OCI-LY7 (cell line): Measurements from ENCODE around the gene ADH6. TPM values are rescaled to one million over a fixed set of nuclear protein-coding genes. Genes with fewer than 3 reads are reported as not detected.
"Not testable (repeated sequence)": the region's sequence is repeated elsewhere in the genome, so short reads cannot be mapped to it uniquely, and the experiment has no call there.

Experiments used
- BruUV-seq: library from RNA; stranded (reverse); fragments of 400-500 nt; replicated peaks from 2 replicates; lab custom pipeline; 2021; lab: Mats Ljungman, UMichigan
- CTCF ChIA-PET: fragments of 300-600 bp; sonication (Branson Sonifier 250); formaldehyde crosslinking; loops from one replicate; lab custom pipeline; 2022; ENCODE audit warnings: antibody characterized with exemption; ENCODE audit not compliant: unreplicated experiment; lab: Charles Lee
- POLR2A ChIA-PET: fragments of 300-600 bp; sonication (Branson Sonifier 250); formaldehyde crosslinking; loops from one replicate; lab custom pipeline; 2022; ENCODE audit warnings: antibody characterized with exemption; lab: Charles Lee
- DNase-seq: peaks from one replicate; pipeline ENCODE4 v3.0.0-alpha.2; 2015; ENCODE audit warnings: low spot score
- H2AFZ ChIP-seq: fragments of 200-600 bp; sonication (generic), shearing (Covaris generic); 2 replicates; pipeline ENCODE4 v1.6.1; 2014; ENCODE audit warnings: mild to moderate bottlenecking, antibody characterized with exemption, low read length, moderate library complexity
- H3K27ac ChIP-seq: fragments of 200-600 bp; sonication (generic); 2 replicates; pipeline ENCODE4 v1.5.1; 2014; ENCODE audit warnings: mixed run types, low read depth, mild to moderate bottlenecking, moderate library complexity, low read length, inconsistent platforms; ENCODE audit not compliant: poor library complexity, severe bottlenecking
- H3K36me3 ChIP-seq: fragments of 200-600 bp; sonication (generic); 2 replicates; pipeline ENCODE4 v1.6.1; 2014; ENCODE audit warnings: mild to moderate bottlenecking, antibody characterized with exemption, low read length, moderate library complexity, mixed read lengths; ENCODE audit not compliant: insufficient read depth
- H3K4me1 ChIP-seq: fragments of 200-600 bp; sonication (generic); 2 replicates; pipeline ENCODE4 v1.5.1; 2014; ENCODE audit warnings: mild to moderate bottlenecking, low read length; ENCODE audit not compliant: insufficient read depth, poor library complexity, severe bottlenecking
- H3K4me2 ChIP-seq: fragments of 200-600 bp; sonication (generic); 2 replicates; pipeline ENCODE4 v1.6.1; 2014; ENCODE audit warnings: mild to moderate bottlenecking, low read length
- H3K4me3 ChIP-seq: fragments of 200-600 bp; sonication (generic); 2 replicates; pipeline ENCODE4 v1.5.1; 2014; ENCODE audit warnings: mild to moderate bottlenecking, low read depth, low read length; ENCODE audit not compliant: poor library complexity, severe bottlenecking
- H3K79me2 ChIP-seq: fragments of 200-600 bp; sonication (generic); 2 replicates; pipeline ENCODE4 v1.6.1; 2016; ENCODE audit warnings: low read depth, mild to moderate bottlenecking, low read length, moderate library complexity, mixed read lengths; ENCODE audit not compliant: insufficient read depth
- H3K9me2 ChIP-seq: fragments of 200-600 bp; sonication (generic); 2 replicates; pipeline ENCODE4 v1.6.1; 2016; ENCODE audit warnings: mild to moderate bottlenecking, low read length, mixed read lengths; ENCODE audit not compliant: insufficient read depth
- H3K9me3 ChIP-seq: fragments of 200-600 bp; sonication (generic); 2 replicates; pipeline ENCODE4 v1.6.1; 2014; ENCODE audit warnings: mild to moderate bottlenecking, mixed run types, low read length, mixed read lengths
- H4K20me1 ChIP-seq: fragments of 200-600 bp; sonication (generic); 2 replicates; pipeline ENCODE4 v1.6.1; 2014; ENCODE audit warnings: mild to moderate bottlenecking, antibody characterized with exemption, low read length, moderate library complexity, mixed read lengths; ENCODE audit not compliant: insufficient read depth
- CTCF ChIP-seq: fragments of 200-600 bp; sonication (generic); conservative IDR thresholded peaks from 2 replicates; pipeline ENCODE4 v1.5.1; 2014; ENCODE audit warnings: mild to moderate bottlenecking, antibody characterized with exemption, low read length, moderate library complexity, mixed read lengths
- EZH2phosphoT487 ChIP-seq: fragments of 200-600 bp; sonication (generic); IDR thresholded peaks from 2 replicates; pipeline ENCODE4 v1.6.1; 2018; ENCODE audit warnings: low read depth, borderline replicate concordance, mild to moderate bottlenecking, mixed run types, antibody characterized with exemption, low read length, moderate library complexity, mixed read lengths
- intact Hi-C: fragments of 100-400 bp; cut with micrococcal nuclease; formaldehyde crosslinking; loops from one replicate; pipeline ENCODE4 v1.10.0; 2022; ENCODE audit not compliant: unreplicated experiment
- total RNA-seq, 2 experiments: library from RNA; depleted of rRNA in 1 of 2; stranded (reverse); fragments of >200 nt in 1 of 2; shearing (Covaris generic) in 1 of 2; gene quantifications; 2 replicates each; pipeline ENCODE4 v1.2.3, GENCODE V29; 2014 to 2022

ADH6 gene
- total RNA-seq, 2 experiments from 2014 or later = not detected

- Histone ChIP-seq H3K4me3 (no peak overlapping the region), H3K9me3 (no peaks in the 10 kb centered on the region), H3K4me2 (no peak overlapping the region), H3K27ac (no peak overlapping the region), H2AFZ (no peak overlapping the region), H4K20me1 (no peaks in the 10 kb centered on the region), H3K4me1 (no peaks in the 10 kb centered on the region), H3K9me2 (no peaks in the 10 kb centered on the region), H3K36me3 (no peaks in the 10 kb centered on the region), H3K79me2 (no peaks in the 10 kb centered on the region)
- intact Hi-C loops = no loop called here
- CTCF ChIA-PET = no interaction called here
- no peak for DNase-seq
- no TSS peak for BruUV-seq
- POLR2A ChIA-PET = no interaction called here
- no peak for TF ChIP-seq EZH2phosphoT487
- no peak for TF ChIP-seq CTCF
These were observed 29.7 kb upstream of the ADH6 start for GRCh38 chr4:99248714-99249113.

GRCh38 chr4:99235955-99236354 lies 16.9 kb upstream of the ADH6 start:
- no peak for TF ChIP-seq CTCF
- TF ChIP-seq EZH2phosphoT487 = no peak
- H2AFZ ChIP-seq = no peak overlapping the region
- no peaks in the 10 kb centered on the region for H3K9me2 ChIP-seq
- H3K36me3 ChIP-seq = no peaks in the 10 kb centered on the region
- CTCF ChIA-PET = no interaction called here
- POLR2A ChIA-PET = no interaction called here
- DNase-seq = no peak
- no peak overlapping the region for H3K27ac ChIP-seq
- no peaks in the 10 kb centered on the region for H3K4me1 ChIP-seq
- no peak overlapping the region for H3K4me2 ChIP-seq
- H4K20me1 ChIP-seq = no peaks in the 10 kb centered on the region
- no peaks in the 10 kb centered on the region for H3K79me2 ChIP-seq
- intact Hi-C loops = no loop called here
- no peaks in the 10 kb centered on the region for H3K9me3 ChIP-seq
- BruUV-seq = no TSS peak
- H3K4me3 ChIP-seq = no peak overlapping the region

- no peaks in the 10 kb centered on the region for H3K9me2 ChIP-seq
- POLR2A ChIA-PET = interaction anchor here (1.2 kb wide), 1 partner anchor 9 kb away, joined by 3 read pairs; no protein-coding TSS in a partner anchor
- H3K36me3 ChIP-seq = no peaks in the 10 kb centered on the region
- no peaks in the 10 kb centered on the region for H3K9me3 ChIP-seq
- no TSS peak for BruUV-seq
- no peak overlapping the region for H3K27ac ChIP-seq
- H3K4me1 ChIP-seq = no peaks in the 10 kb centered on the region
- no peaks in the 10 kb centered on the region for H4K20me1 ChIP-seq
- no peak overlapping the region for H3K4me3 ChIP-seq
- no peak overlapping the region for H2AFZ ChIP-seq
- CTCF ChIA-PET = no interaction called here
- intact Hi-C loops = no loop called here
- DNase-seq = no peak
- no peak for TF ChIP-seq EZH2phosphoT487
- TF ChIP-seq CTCF = no peak
- H3K79me2 ChIP-seq = no peaks in the 10 kb centered on the region
- no peak overlapping the region for H3K4me2 ChIP-seq
These were observed 15.4 kb upstream of the ADH6 start for GRCh38 chr4:99234331-99235010.

- BruUV-seq, intact Hi-C loops, H3K4me1 ChIP-seq: not testable (repeated sequence)
These were observed 14.4 kb upstream of the ADH6 start for GRCh38 chr4:99233397-99233796.

More at GRCh38 chr4:99233397-99233796, 14.4 kb upstream of the ADH6 start:
- H3K9me3 ChIP-seq, H3K79me2 ChIP-seq, H2AFZ ChIP-seq, H3K9me2 ChIP-seq, H4K20me1 ChIP-seq, DNase-seq, H3K36me3 ChIP-seq, H3K27ac ChIP-seq, CTCF ChIA-PET, H3K4me2 ChIP-seq, H3K4me3 ChIP-seq: not testable (repeated sequence)
- POLR2A ChIA-PET = interaction anchor here (1.2 kb wide), 1 partner anchor 10 kb away, joined by 3 read pairs; no protein-coding TSS in a partner anchor
